ENCODE measurements around the gene TARS3. TPM values are rescaled to one million over a fixed set of nuclear protein-coding genes. Genes with fewer than 3 reads are reported as not detected.

The TARS3 gene
- total and polyA plus RNA-seq, 8 donors: 4.4 to 9.3 (median 7.4) TPM

DNA sequence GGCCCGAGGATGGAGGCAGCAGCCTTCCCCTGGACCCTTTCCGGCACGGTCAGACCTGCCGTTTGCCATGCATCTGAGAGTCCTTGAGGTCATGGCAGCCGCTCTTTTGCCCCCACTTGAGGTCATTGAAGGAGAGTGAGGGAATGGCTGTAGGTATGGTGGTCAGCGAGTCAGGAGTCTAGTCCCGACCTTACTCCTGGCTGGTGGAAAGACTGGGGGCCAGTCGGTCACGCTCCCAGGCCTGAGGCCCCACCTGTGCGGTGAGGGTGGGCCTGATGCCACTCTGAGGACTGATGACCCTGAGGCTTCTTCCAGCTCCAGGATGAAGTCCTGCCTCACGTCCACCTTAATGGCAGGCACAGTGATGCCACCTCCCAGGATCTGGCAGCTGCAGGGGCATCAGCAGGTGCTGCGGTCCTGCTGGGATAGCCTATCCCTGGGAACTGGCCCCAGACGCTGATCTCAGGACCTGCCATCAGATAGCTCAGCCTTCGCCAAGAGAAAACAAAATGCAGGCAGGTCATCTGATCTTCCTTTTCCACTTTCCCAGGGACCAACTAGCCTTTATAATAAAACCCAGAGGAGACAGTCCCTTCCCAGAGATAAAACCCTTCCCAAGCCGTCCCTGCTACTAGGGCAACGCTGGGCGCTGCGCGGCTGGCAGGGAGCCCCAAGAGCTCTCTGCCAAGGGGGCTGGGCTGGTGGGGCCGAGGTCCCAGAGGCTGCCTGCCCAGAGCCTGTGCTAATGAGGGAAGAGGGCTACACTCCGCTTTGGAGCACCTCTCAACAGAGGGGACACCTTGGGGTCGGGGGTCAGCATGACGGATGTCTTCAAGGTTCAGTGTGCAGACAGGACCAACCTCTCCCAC, 114.3 kb downstream of the TARS3 start:
- H3K4me3 ChIP-seq: no peak overlapping the region
- FAIRE-seq (no peak), ATAC-seq (no peak), DNase-seq (peak in 1 of 6 donors; percentile 40)
- no peaks in the 10 kb centered on the region for H3K36me3 ChIP-seq
- H3K27ac ChIP-seq: no peak overlapping the region
- TF ChIP-seq, protein P1, sequence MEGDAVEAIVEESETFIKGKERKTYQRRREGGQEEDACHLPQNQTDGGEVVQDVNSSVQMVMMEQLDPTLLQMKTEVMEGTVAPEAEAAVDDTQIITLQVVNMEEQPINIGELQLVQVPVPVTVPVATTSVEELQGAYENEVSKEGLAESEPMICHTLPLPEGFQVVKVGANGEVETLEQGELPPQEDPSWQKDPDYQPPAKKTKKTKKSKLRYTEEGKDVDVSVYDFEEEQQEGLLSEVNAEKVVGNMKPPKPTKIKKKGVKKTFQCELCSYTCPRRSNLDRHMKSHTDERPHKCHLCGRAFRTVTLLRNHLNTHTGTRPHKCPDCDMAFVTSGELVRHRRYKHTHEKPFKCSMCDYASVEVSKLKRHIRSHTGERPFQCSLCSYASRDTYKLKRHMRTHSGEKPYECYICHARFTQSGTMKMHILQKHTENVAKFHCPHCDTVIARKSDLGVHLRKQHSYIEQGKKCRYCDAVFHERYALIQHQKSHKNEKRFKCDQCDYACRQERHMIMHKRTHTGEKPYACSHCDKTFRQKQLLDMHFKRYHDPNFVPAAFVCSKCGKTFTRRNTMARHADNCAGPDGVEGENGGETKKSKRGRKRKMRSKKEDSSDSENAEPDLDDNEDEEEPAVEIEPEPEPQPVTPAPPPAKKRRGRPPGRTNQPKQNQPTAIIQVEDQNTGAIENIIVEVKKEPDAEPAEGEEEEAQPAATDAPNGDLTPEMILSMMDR (IDR thresholded peaks at IDR 0.05): no peak
- no peaks in the 10 kb centered on the region for H3K27me3 ChIP-seq
- no peaks in the 10 kb centered on the region for H3K4me1 ChIP-seq
- no peaks in the 10 kb centered on the region for H3K9me3 ChIP-seq
- 77 to 83% methylated on average over 23 of the region's 23 CpGs for WGBS, 2 donors
- intact Hi-C loops (cut with DNase I): no loop called here

DNA sequence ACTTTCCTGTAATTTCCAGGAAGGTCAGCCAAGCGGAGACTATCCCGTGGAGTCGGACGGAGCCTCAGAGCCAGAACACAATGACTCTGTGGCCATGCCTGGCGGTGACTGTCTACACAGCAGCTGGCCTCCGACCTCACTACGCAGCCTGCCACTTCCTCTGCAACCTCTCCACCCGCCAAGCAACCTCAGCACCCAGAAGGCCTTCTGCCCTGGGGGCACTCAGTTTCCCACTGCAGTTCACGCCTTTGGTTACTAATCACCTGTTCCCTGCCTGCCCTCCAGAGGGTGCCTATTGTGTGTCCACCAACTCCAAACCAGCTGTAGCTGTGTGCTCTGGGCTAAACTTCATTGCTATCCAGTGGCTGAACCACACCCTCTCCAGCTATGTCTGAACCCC, 116.1 kb downstream of the TARS3 start:
- no peaks in the 10 kb centered on the region for H3K36me3 ChIP-seq
- 86 to 87% methylated on average over 9 of the region's 9 CpGs for WGBS, 2 donors
- TF ChIP-seq, protein P1 (IDR thresholded peaks at IDR 0.05): no peak
- no peaks in the 10 kb centered on the region for H3K4me1 ChIP-seq
- FAIRE-seq (no peak), DNase-seq (no peak), ATAC-seq (no peak)
- intact Hi-C loops (cut with DNase I): no loop called here
- no peak overlapping the region for H3K4me3 ChIP-seq
- no peaks in the 10 kb centered on the region for H3K27me3 ChIP-seq
- no peak overlapping the region for H3K27ac ChIP-seq
- no peaks in the 10 kb centered on the region for H3K9me3 ChIP-seq

DNA sequence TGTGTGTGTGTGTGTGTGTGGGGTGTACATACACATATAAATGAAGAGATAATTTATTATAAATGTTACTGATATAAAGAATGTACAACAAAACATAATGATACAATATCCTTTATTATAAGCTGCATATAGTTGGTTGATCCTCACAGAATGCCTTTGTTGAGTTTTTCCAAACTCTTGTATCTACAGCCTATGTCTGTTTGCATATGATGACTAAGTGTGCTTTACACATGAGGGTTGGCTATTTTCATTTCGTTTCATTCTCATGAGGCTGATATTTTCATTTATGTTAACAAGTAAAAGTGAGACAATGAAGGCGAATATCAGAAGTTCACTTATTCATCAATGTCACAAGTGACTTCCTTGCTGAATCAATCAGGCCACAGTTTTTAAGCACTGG, 117.2 kb downstream of the TARS3 start:
- no peaks in the 10 kb centered on the region for H3K36me3 ChIP-seq
- ATAC-seq (no peak), FAIRE-seq (no peak), DNase-seq (no peak)
- H3K27ac ChIP-seq: no peak overlapping the region
- TF ChIP-seq, protein P1 (IDR thresholded peaks at IDR 0.05): no peak
- H3K4me1 ChIP-seq: no peaks in the 10 kb centered on the region
- WGBS, 2 donors: 68 to 73% methylated on average over 2 of the region's 2 CpGs
- H3K4me3 ChIP-seq: no peak overlapping the region
- H3K27me3 ChIP-seq: no peaks in the 10 kb centered on the region
- H3K9me3 ChIP-seq: no peaks in the 10 kb centered on the region
- intact Hi-C loops (cut with DNase I): no loop called here

DNA sequence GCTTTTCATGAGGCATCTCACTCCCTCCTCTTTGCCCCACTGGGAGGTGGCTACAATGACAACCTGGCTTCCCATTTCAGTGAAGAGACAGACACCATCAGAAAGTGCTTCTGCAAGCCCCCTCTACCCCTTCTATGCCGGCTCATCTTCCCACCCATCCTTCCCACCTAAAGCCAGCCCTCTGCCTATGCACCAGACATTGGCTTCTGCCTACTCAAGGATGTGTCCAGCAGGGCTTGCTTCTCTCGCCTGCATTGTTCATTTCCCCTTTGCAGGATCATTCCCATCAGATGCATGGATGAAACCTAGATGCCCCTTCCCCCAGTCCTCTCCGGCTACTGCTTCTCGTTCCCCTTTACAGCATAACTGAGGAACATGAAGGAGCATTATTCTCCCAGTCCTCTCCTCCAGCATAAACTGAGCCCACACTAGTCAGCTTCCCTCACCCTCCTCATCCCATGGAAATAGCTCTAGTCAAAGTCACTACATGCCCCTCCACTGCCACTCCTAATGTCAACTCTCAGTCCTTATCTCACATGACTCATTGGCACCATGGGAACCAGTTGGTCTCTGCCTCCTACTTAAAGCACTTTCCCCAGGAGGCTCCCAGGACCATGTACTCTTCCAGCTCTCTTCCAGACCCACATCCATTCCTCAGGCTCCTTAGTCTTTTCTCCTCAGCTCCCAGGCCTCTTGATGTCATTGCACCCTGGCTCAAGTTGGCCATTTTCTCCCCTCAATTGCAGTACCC, 120.0 kb downstream of the TARS3 start:
- FAIRE-seq: no peak
- H3K4me1 ChIP-seq: no peaks in the 10 kb centered on the region

More for the DNA sequence above, 120.0 kb downstream of the TARS3 start:
- no peaks in the 10 kb centered on the region for H3K9me3 ChIP-seq
- no peak overlapping the region for H3K4me3 ChIP-seq
- ATAC-seq (no peak), DNase-seq (no peak)
- intact Hi-C loops (cut with DNase I): no loop called here
- H3K27me3 ChIP-seq: peaks cover 0 to 5% (median under 1%) of the 10 kb centered on the region in 4 donors
- no peaks in the 10 kb centered on the region for H3K36me3 ChIP-seq
- 77 to 92% methylated on average over 4 of the region's 4 CpGs for WGBS, 2 donors
- no peak overlapping the region for H3K27ac ChIP-seq
- TF ChIP-seq, protein P1 (IDR thresholded peaks at IDR 0.05): no peak

Other genes with a start within 250 kb of the TARS3 start
- 1 to 10 TPM; 1.3 to 4.5 (median 3.2) TPM for gene PCSK6, start 234.8 kb downstream of the TARS3 start, total RNA-seq
- gene PCSK6, start 234.8 kb downstream of the TARS3 start, polyA plus RNA-seq: 1 to 10 TPM in 1 of 2 donors, under 1 TPM in 1; 0.87 to 1.8 TPM
- gene TM2D3, start 72.1 kb downstream of the TARS3 start, total RNA-seq: 10 to 100 TPM; 16.0 to 33.5 (median 18.4) TPM
- 10 to 100 TPM; 20.5 to 42.8 TPM for gene TM2D3, start 72.1 kb downstream of the TARS3 start, polyA plus RNA-seq
- not detected for gene OR4F6, start 79.0 kb upstream of the TARS3 start, total RNA-seq
- gene OR4F6, start 79.0 kb upstream of the TARS3 start, polyA plus RNA-seq: not detected
- not detected for gene OR4F15, start 87.7 kb upstream of the TARS3 start, total RNA-seq
- gene OR4F15, start 87.7 kb upstream of the TARS3 start, polyA plus RNA-seq: not detected

Data from pancreas (tissue), 10 donors.